NCI-H1694 treated with DMSO at 0.1 percent for 48 hours (cell line): ENCODE results near the gene VPS26C.
A peak's percentile ranks its signal among the peaks of the same experiment; 100 is the strongest.
"Not testable (repeated sequence)": the region's sequence is repeated elsewhere in the genome, so short reads cannot be mapped to it uniquely, and the experiment has no call there.

Source experiments
- DNase-seq: peaks from one replicate; lab custom pipeline; 2025; lab: John Stamatoyannopoulos, UW

VPS26C gene

DNA sequence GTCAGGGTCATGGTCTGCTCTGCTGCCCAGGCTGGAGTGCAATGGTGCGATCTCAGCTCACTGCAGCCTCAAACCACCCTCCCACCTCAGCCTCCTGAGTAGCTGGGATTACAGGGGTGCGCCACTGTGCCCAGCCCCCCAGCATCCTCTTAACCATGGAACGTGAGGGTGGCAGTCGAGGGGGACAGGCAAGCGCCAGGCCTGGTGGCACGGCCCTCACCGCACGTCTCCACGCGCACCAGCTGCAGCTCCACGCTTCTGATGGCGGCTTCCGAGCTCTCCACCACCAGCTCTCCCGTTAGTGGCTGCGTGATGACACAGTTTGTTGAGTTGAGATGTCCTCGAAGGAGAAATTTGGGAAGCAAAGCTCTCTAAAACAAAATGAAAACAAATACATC, 39.1 kb downstream of the VPS26C start:
- DNase-seq: no peak

DNA sequence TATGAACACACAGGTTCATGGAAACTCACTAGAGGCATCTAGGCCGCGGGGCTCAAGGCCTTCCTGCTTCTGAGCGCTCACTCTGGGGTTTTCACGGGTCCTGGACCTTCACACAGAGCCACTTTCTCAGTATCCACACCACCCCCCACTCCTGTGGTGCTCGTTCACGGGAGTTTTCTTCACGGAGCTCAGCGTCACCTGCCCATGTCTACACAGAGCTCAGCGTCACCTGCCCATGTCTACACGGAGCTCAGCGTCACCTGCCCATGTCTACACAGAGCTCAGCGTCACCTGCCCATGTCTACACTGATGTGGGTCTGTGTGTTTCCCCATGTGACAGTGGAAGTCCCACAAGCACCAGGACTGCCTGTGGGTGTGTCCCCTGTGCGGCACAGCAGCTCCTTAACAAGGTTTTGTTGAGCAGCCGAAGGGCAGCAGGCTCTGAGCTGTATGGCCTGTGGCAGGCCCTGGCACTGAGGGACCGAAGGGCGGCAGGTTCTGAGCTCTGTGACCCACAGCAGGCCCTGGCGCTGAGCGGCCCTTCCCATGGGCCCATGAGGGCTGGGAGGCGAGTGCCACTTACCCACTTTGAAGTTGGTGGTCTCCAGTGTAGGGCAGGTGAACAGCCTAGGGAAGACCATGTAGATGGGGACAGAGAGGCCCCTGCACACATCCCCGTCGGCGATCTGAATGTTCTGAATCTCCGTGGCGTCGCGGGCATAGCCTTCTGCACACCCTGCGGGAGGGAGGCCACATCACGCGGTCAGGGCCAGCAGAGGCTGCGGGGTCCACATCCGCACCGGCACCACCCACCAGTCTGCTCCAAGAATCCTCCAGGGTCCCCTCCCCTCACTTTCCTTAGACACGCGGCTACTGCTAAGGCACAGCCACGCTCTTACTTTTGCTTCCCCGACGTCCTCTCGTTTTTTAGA, 39.8 kb downstream of the VPS26C start:
- no peak for DNase-seq

DNA sequence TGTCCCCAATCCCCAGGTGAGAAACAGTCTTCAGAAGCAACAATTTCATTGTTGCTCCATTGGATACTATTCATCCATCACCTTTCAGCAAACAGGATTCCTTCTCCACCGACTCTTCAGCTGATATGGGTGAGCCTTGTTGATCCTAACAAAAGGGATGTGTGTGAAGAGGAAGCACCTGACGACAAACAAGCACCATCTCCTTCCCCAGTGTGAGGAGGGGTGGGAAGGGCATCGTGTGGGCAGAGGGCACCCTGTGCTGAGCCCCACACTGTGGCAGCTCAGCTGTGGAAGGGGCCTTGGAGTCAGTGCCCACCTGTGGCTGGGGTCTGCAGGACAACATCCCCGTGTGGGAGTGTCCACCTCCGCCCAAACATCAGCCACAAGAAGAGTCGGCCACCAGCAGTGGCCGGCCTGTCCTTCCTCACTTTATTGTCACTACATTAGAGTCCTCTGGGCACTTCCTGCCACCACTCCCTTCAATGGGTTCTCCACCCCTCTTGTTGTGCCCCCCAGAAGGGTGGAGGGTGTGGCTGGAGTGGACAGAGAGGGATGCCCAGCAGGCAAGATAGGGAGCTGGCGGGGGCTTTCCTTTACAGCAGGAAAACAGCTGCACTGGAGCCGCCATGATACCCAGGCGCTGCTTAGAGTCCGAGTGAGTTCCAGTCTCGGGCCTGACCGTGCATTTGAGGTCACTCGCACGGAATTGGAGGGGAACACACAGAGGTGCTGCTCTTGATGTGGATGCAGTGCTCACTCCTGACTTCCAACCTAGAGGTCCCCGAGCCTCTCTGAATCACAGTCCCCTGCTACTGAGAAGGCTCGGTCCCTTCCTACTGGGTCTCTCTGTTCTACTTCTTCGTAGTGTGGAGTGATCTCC, 40.9 kb downstream of the VPS26C start:
- DNase-seq: no peak

DNA sequence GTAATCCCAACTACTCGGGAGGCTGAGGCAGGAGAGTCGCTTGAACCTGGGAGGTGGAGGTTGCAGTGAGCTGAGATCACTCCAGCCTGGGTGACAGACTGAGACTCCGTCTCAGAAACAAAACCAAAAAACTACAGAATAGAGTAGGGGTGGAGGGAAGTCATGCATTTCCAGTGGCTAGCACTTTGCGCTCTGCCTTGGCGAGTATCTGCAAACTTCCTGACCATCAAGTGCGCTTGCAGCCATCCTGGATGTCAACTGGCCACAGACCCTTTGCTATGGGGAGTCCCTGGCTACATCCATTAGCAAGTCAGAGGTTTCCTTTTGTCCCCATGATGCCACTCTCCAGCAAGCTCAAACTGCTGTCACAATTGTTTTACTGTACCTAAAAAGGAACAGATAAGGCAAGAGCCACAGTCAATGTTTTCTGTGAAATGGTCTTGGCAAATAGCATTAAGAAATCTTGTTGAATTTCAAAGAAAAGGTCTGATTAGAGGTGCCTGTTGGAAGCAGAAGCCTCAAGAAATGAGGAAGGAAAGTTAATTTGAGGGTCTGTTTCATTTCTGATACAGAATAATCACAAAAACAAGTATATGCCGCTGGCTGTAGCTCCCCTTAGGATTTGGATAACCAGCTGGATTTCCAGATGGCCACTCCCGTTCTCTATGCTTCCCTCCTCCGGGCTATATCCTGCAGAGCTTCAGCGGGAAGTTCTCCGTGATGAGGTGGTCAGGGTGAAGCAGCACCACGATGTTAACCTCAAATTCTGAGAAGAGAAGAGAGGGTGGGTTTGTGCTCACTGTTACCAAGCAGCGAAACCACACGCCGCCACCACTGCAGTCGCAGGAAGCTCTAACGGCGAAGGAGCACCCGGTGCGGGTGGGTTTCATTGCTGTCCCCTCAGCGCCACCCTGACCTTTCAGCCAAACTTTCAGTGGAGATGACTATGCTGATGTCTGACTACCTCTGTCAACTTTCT, 42.0 kb downstream of the VPS26C start:
- DNase-seq: no peak

DNA sequence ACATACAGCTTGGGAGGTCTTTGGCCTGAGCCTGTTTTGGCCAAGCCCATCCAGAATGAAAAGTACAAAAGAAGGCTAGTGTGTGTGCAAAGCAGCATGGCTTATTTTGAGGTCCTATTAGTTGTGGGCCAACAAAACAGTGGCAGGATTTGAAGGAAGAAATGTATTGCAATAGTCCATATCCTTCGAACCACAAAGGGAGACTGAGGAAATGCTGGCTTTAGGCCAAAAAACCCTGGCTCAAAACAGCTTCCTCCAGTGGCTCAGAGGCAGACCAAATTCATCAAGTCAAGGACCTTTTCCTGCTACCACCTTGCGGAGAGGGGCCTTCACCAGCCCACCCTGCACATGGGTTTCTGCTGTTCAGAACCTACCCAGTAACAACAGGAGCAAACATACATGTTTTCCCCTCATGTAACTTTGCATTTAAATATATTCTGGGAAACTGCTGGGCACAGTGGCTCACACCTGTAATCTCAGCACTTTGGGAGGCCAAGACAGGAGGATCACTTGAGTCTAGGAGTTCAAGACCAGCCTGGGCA, 43.3 kb downstream of the VPS26C start:
- DNase-seq: no peak

DNA sequence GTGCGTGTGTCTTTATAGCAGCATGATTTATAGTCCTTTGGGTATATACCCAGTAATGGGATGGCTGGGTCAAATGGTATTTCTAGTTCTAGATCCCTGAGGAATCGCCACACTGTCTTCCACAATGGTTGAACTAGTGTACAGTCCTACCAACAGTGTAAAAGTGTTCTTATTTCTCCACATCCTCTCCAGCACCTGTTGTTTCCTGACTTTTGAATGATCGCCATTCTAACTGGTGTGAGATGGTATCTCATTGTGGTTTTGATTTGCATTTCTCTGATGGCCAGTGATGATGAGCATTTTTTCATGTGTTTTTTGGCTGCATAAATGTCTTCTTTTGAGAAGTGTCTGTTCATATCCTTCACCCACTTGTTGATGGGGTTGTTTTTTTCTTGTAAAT, 44.9 kb downstream of the VPS26C start:
- DNase-seq: not testable (repeated sequence)

DNA sequence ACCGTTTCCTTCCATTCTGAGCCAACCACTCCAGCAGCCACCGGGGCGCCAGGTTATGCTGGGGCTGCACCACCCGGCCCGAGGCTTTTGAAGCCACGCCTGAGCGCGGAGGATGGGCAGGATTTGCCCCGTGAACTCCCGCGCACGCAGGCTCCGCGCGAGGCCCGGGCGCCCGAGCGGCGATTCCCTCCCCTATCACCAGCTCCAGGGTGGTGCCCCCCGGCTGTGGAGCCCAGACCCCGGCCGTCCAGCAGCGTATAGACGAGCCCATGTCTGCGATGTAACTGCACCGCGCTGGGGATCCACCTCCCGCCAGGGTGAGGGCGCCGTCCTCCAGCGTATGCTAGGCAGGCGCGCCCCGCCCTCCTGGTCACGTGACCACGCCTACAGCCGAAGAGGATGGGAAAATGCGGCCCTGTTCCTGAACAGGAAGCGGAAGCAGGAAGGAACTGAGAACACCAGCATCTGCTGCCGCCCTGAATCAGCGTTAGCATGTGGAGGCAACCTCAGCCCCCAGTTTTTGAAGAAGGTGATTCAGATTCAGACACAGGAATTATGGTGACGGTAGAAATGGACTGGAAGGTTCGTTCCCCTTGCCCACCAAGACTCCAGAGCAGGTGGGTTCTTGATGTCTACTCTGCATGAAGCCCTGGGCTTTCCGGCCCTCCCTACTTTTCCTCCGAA, 46.0 kb downstream of the VPS26C start:
- peak; percentile 98 for DNase-seq

DNA sequence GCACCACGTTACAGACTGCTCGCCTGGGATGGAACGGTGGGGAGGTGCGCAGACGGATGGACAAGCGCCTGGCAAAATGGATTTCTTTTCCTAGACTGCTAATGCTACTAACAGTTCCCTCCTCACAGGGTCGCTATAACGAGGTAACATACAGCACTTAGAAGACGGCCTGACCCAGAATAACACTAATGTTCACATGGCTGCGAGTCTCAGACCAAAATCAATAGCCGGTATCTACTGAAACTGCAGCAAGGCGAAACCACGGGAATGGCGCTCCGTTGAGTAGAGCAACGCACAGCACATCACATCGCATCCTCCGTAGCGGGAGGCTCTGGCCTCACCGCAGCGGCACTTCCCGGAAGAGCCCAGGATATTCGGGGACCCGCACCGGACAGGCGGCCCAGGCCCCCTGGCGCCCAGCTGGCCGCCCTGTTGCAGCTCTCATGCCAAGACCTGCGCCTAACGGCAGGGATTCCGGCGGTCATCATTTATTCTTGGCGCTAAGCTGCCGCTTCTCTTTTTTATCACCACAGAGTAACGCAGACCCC, 46.6 kb downstream of the VPS26C start:
- peak; percentile 39 for DNase-seq

DNA sequence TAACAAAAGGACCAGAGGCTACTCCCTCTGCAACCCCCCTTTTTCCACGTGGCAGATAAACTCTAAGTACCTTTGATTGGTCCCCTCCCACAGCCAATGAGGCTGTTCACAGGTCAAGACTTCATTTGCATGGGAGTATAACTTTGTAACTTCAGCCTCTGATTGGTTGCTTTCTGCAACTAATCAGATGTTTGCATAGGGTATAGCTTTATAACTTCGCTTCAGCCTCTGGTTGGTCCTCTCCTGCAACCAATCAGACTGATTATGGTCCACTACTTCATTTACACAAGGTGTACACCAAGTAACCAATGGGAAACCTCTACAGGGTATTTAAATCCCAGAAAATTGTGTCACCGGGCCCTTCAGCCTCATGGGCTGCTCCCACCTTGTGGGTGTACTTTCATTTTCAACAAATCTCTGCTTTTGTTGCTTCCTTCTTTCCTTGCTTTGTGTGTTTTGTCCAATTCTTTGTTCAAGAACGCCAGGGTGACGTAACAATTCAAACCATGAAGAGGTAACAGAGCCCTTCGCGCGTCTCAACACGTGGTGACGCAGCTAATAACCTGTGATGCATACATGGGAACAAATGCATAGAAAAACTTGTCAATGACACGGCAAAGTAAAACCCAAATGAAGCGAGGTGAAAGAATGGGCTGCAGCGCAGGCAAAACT, 47.2 kb downstream of the VPS26C start:
- no peak for DNase-seq

DNA sequence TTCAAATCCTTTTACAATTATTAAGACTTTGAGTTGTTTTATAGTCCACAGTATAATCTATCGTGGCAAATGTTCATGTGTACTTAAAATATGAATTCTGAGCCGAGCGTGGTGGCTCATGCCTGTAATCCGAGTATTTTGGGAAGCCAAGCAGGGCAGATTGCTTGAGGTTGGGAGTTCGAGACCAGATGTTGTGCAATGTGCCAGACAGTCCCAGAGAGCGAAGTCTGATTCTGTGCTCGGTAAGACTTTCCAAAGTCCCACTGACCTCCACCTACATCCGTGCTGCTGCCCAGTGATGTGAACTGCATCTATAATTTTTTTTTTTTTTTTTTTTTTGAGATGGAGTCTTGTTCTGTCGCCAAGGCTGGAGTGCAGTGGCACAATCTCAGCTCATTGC, 52.2 kb downstream of the VPS26C start:
- DNase-seq: no peak

DNA sequence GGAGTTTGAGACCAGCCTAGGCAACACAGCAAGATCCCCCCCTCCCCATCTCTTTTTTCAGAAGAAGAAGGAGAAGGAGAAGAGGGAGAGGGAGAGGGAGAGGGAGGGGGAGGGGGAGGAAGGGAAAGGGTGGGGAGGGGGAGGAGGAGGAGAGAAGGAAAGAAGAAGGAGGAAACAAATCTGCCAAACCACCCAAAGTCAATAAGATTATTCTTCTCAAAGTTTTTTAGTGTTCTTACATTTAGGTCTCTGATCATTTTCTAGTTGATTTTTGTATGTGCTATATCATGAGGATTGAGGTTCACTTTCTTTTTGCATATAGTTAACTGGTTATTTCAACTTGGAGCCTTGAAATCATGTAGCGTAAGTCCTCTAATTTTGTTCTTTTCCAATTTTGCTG, 56.3 kb downstream of the VPS26C start:
- DNase-seq: no peak

DNA sequence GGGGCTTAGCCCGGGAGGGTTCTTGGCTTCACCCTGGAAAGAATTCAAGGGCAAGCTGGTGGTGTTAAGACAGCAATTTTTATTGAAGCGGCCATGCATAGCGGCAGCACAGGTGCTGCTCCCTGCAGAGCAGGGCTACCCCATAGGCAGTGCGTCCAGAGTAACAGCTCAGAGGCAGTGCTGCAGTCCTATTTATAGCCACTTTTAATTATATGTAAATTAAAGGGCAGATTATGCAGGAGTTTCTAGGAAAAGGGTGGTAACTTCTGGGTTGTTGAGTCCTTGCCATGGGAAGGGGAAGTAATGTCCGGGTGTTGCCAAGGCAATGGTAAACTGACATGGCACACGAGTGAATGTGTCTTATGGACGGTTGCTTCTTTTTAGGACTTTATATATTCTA, 57.0 kb downstream of the VPS26C start:
- no peak for DNase-seq

DNA sequence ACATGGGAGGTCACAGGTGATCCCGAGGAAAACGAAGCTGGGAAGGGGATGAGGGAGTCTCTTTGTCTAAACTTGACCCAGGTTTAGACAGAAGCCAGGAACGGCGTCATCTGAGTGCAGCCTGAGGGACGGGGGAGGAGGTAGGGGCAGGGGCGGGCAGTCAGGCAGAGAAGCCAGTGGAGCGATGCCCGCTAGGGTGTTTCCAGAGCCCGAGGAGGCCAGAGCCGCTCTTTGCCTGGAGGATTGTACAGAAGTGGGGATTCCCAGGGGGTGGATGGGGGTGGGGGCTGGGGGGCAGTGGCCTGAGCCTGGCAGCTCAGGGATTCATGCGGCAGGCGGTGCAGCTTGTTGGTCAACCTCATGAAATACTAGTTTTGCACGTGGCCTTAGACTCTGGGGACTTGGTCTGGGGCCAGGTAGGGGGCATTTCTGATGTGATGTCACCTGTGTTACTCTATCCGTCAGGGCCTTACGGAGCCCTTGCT, 58.4 kb downstream of the VPS26C start:
- DNase-seq: no peak

DNA sequence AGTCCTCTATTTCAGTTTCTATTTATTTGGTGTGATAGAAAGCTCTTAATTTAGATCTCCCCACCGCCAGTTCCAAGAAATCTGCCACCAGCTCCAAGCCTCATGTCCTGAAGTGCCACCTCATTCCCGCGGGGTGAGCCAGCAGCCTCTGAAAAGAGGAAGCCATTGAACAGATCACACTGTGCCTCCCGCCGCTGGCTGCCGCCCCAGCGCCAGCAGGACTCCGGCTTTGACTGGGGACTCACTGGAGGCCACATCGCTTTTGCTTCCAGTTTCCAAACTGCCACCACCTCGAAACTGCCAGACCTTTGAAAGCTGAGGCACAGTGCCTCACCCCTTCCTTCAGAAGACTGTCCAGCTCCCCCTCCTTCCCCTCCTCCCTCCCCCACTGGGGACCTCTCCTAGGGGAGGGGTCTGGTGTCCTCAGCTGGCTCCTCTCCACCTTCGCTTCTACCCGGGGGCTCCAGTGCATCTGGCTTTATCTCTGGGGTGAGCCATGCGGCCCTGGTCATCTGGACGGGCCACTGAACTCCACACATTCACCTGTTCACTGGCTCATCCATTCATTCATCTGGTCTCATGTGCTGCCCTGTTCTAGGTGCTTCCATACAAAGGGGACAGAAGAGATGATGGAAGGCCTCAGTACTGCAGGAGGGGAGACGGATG, 58.9 kb downstream of the VPS26C start:
- DNase-seq: no peak

DNA sequence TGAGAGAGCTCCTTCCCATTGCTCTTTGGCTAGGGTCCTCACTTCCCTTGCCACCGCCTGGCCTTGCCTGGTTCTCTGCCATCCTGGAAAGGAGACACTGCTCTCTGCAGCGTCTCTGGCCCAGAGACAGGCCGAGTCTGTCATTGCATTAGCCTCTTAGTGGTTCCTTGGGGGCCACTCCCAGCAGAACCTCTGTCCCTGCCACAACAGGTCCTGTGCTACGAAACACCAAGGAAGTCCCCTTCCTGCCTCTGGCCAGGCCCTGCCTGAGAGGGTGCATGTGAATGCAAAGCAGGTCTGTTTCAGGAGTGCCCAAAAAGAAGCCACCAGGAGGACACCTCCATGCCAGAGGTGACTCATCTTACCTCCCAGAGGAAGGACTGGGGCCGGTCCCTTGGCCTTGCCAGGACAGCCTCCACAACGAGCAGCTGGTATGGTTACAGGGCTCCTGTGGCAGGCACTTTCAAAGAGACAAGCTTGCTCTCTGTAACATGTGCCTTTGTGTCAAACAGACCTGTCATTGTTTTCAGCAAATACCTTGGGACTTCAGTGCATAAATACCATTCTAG, 59.6 kb downstream of the VPS26C start:
- no peak for DNase-seq

DNA sequence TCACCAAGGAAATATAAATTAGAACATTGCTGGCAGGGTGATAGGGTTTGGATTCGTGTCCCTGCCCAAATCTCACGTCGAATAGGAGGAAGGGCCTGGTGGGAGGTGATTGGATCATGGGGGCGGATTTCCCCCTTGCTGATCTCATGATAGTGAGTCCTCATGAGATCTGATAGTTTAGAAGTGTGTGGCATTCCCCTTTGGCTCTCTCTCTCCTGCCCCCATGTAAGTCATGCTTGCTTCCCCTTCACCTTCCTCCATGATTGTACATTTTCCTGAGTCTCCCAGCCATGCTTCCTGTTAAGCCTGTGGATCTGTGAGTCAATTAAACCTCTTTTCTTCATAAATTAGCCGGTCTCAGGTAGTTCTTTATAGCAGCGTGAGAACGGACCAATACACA, 60.6 kb downstream of the VPS26C start:
- no peak for DNase-seq

DNA sequence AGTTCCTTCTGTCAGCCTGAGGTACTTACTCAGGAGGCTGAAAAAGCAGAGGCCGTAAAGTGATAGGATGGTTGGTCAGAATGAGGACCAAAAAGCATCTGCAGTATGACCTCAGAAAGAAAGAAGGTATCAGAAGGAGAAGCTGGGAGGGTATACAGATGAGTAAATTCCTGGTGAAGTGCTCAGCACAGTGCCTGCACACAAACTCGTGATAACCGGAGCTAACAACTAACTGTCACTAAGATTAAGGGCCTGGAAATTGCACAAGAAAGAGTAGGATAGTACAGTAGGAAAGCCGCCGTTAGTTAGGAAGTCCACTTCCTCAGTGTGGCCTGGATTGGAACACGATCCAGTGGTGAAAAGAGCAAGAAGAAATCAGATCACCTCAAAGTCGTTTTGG, 62.6 kb downstream of the VPS26C start:
- DNase-seq: no peak

DNA sequence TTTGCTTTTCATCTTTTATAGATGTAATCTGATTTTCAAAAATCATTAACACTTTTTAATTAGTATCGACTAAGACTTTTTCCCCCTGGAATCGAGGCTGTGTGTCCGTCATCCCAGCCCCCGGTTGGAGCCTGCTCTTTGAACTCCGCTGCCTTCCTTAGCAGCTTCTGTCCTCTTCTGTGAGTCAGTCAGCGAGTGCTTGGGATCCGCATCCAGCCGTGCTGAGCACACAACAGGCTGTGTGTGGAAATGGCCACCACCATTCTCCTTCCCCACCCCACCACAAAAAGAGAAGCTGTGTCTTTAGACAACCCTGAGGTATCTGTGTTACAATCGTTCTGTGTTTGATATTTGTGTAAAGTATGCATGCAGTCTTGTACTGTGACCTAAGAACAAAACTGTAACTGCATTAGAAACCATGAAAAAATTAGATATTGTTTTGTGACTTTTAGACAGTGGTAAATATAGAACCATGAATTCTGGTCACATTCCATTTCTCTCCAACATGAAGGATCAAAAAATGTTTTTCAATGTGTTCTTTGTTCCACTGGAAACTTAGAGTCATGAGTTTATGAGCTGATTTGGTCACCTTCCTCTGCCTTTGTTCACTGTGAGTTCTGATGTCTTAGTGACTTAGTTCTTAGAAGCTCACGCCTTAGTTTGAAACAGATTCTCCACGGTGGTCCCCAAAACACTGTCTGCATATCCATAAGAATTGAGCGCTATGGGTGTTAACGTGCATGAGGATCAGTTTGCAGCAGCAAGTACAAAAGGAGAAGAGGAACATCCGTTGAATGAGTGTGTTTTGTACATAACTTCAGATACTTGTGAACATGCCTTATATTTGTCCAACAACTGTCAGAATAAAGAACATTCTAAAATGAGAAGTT, 64.7 kb downstream of the VPS26C start:
- no peak for DNase-seq
